ENCODE data around the gene HSPA12B.

HSPA12B gene

GRCh38 chr20:3795511-3796468 is 63.3 kb downstream of the HSPA12B start, which contains the start of gene CDC25B (continued):
- TF ChIP-seq ZNF18 (tag by site-specific recombination; IDR thresholded peaks at IDR 0.05) = no peak
- peak; percentile 83 for TF ChIP-seq KLF1 (tag by site-specific recombination; IDR thresholded peaks at IDR 0.05)
- TF ChIP-seq KLF10 (tag by site-specific recombination; IDR thresholded peaks at IDR 0.05) = peak; percentile 93
- TF ChIP-seq ZNF2 (tag by site-specific recombination; IDR thresholded peaks at IDR 0.05) = peak; percentile 50; the same call in 1 of the 2 replicates
- TF ChIP-seq ZNF530 (tag by site-specific recombination; IDR thresholded peaks at IDR 0.05; ENCODE audit: low read depth) = no peak
- TF ChIP-seq ZNF76 (tag by site-specific recombination; IDR thresholded peaks at IDR 0.05; ENCODE audit: borderline replicate concordance, low read depth) = peak; percentile 35; the same call in 1 of the 2 replicates
- TF ChIP-seq KLF7 (tag by site-specific recombination; IDR thresholded peaks at IDR 0.05; ENCODE audit: borderline replicate concordance) = peak; percentile 62; the same call in 1 of the 2 replicates
- peak; percentile 51; the same call in 1 of the 2 replicates for TF ChIP-seq ZNF561 (tag by site-specific recombination; IDR thresholded peaks at IDR 0.05; ENCODE audit: borderline replicate concordance)
- TF ChIP-seq ZNF692 (tag by site-specific recombination; IDR thresholded peaks at IDR 0.05) = peak; percentile 49; the same call in 1 of the 2 replicates
- no peak for TF ChIP-seq ZNF521 (tag by site-specific recombination; IDR thresholded peaks at IDR 0.05)
- peak; percentile 45; the same call in 1 of the 2 replicates for TF ChIP-seq REST (tag by site-specific recombination; IDR thresholded peaks at IDR 0.05)
- peak; percentile 73 for TF ChIP-seq SP7 (tag by site-specific recombination; IDR thresholded peaks at IDR 0.05)
- peak; percentile 69 for TF ChIP-seq ZSCAN30 (tag by site-specific recombination; IDR thresholded peaks at IDR 0.05)
- TF ChIP-seq GFI1B (tag by site-specific recombination; IDR thresholded peaks at IDR 0.05) = peak; percentile 11; the same call in 1 of the 2 replicates
- peak; percentile 41; the same call in 1 of the 2 replicates for TF ChIP-seq INSM2 (tag by site-specific recombination; IDR thresholded peaks at IDR 0.05)
- TF ChIP-seq ZNF223 (tag by site-specific recombination; IDR thresholded peaks at IDR 0.05) = no peak
- TF ChIP-seq ZBTB26 (tag by site-specific recombination; optimal IDR thresholded peaks at IDR 0.05) = peak; percentile 44
